GM12872 (cell line): ENCODE measurements around the gene OSCP1.

ENCODE experiments used
- CTCF ChIP-seq: IDR thresholded peaks from 3 replicates; pipeline ENCODE4 v1.5.1; 2011; ENCODE audit warnings: low read depth, mild to moderate bottlenecking, low read length, moderate library complexity; ENCODE audit not compliant: insufficient read depth

Gene OSCP1

GRCh38 chr1:36450270-36450918, at the start of gene OSCP1:
TSS of gene OSCP1 (minus strand) at chr1:36450451. CDS start at chr1:36450369, 82 bp downstream.
- TF ChIP-seq CTCF, result no peak

- no peak for TF ChIP-seq CTCF
Measured at GRCh38 chr1:36497207-36497606, 47.0 kb upstream of the OSCP1 start.

- TF ChIP-seq CTCF, result no peak
Measured at GRCh38 chr1:36494971-36495370, 44.7 kb upstream of the OSCP1 start.

- TF ChIP-seq CTCF, result no peak
Measured at GRCh38 chr1:36493524-36493923, 43.3 kb upstream of the OSCP1 start.

- TF ChIP-seq CTCF, result no peak
Measured at GRCh38 chr1:36492491-36492890, 42.2 kb upstream of the OSCP1 start.

- TF ChIP-seq CTCF, result no peak
Measured at GRCh38 chr1:36487906-36488305, 37.7 kb upstream of the OSCP1 start.

- no peak for TF ChIP-seq CTCF
Measured at GRCh38 chr1:36486439-36487335, 36.4 kb upstream of the OSCP1 start.
